ENCODE results near the gene FADS6. TPM values are rescaled to one million over a fixed set of nuclear protein-coding genes. Genes with fewer than 3 reads are reported as not detected.

FADS6 gene
- total RNA-seq, 1 donor from 2014 or later, result not detected

- H3K9me3 Mint-ChIP-seq, result no peaks in the 10 kb centered on the region
- H3K36me3 Mint-ChIP-seq (ENCODE audit: low read depth), result no peaks in the 10 kb centered on the region
- H3K27me3 Mint-ChIP-seq (ENCODE audit: low read depth), result peaks cover 64% of the 10 kb centered on the region
- H3K4me3 Mint-ChIP-seq, result no peak overlapping the region
- no peak for DNase-seq (ENCODE audit: low read depth, low spot score)
- no peak overlapping the region for H3K27ac Mint-ChIP-seq (ENCODE audit: unreplicated experiment)
- TF ChIP-seq CTCF (conservative IDR thresholded peaks at IDR 0.05), result no peak
- H3K4me1 Mint-ChIP-seq, result no peaks in the 10 kb centered on the region
These were observed 28.7 kb upstream of the FADS6 start for GRCh38 chr17:74922172-74922571.

- Mint-ChIP-seq H3K9me3 (no peaks in the 10 kb centered on the region), H3K27ac (ENCODE audit: unreplicated experiment) (no peak overlapping the region), H3K27me3 (ENCODE audit: low read depth) (peaks cover 63% of the 10 kb centered on the region), H3K4me3 (no peak overlapping the region), H3K4me1 (no peaks in the 10 kb centered on the region), H3K36me3 (ENCODE audit: low read depth) (no peaks in the 10 kb centered on the region)
- TF ChIP-seq CTCF (conservative IDR thresholded peaks at IDR 0.05), result no peak
- no peak for DNase-seq (ENCODE audit: low read depth, low spot score)
These were observed 28.3 kb upstream of the FADS6 start for GRCh38 chr17:74921769-74922168.

GRCh38 chr17:74921026-74921681, 27.7 kb upstream of the FADS6 start:
- no peak for DNase-seq (ENCODE audit: low read depth, low spot score)
- no peaks in the 10 kb centered on the region for H3K4me1 Mint-ChIP-seq
- H3K27ac Mint-ChIP-seq (ENCODE audit: unreplicated experiment), result no peak overlapping the region
- H3K27me3 Mint-ChIP-seq (ENCODE audit: low read depth), result peaks cover 57% of the 10 kb centered on the region
- H3K36me3 Mint-ChIP-seq (ENCODE audit: low read depth), result no peaks in the 10 kb centered on the region
- no peak for TF ChIP-seq CTCF (conservative IDR thresholded peaks at IDR 0.05)
- H3K4me3 Mint-ChIP-seq, result no peak overlapping the region
- no peaks in the 10 kb centered on the region for H3K9me3 Mint-ChIP-seq

- Mint-ChIP-seq H3K4me1 (no peaks in the 10 kb centered on the region), H3K36me3 (ENCODE audit: low read depth) (no peaks in the 10 kb centered on the region), H3K27ac (ENCODE audit: unreplicated experiment) (no peak overlapping the region), H3K9me3 (no peaks in the 10 kb centered on the region), H3K27me3 (ENCODE audit: low read depth) (peaks cover 52% of the 10 kb centered on the region), H3K4me3 (no peak overlapping the region)
- TF ChIP-seq CTCF (conservative IDR thresholded peaks at IDR 0.05), result no peak
- no peak for DNase-seq (ENCODE audit: low read depth, low spot score)
These were observed 27.2 kb upstream of the FADS6 start for GRCh38 chr17:74920642-74921025.

GRCh38 chr17:74920306-74920620, 26.8 kb upstream of the FADS6 start:
- Mint-ChIP-seq H3K27me3 (ENCODE audit: low read depth) (peaks cover 48% of the 10 kb centered on the region), H3K27ac (ENCODE audit: unreplicated experiment) (no peak overlapping the region), H3K36me3 (ENCODE audit: low read depth) (no peaks in the 10 kb centered on the region), H3K4me1 (no peaks in the 10 kb centered on the region), H3K4me3 (no peak overlapping the region), H3K9me3 (no peaks in the 10 kb centered on the region)
- DNase-seq (ENCODE audit: low read depth, low spot score), result no peak
- TF ChIP-seq CTCF (conservative IDR thresholded peaks at IDR 0.05), result no peak

All from neural crest cell (in vitro differentiated cells).